GM19324 (cell line): ENCODE measurements around the gene ITGA8.
"Not testable (repeated sequence)": the region's sequence is repeated elsewhere in the genome, so short reads cannot be mapped to it uniquely, and the experiment has no call there.

Source experiments
- ATAC-seq: cut with Tn5 transposase; IDR thresholded peaks from one replicate; pipeline ENCODE4 v1.9.1; 2021; ENCODE audit warnings: mild to moderate bottlenecking, moderate library complexity; ENCODE audit not compliant: unreplicated experiment, low FRiP score

ITGA8 gene

DNA sequence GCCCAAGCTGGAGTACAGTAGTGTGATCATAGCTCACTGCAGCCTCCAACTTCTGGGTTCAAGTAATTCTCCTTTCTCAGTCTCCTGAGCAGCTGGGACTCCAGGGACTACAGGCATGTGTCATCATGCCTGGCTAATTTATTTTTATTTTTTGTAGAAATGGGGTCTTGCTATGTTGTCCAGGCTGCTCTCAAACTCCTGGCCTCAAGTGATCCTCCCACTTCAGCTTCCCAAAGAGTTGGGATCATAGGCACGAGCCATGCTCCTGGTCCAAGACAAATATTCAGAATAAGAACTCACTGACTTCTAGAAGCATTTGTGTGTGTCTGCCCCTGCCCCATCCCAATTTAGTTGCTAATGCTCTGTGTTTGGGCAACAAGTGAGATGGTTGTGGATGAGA is 151.8 kb downstream of the ITGA8 start:
- no peak for ATAC-seq

- ATAC-seq, result no peak
Measured at GRCh38 chr10:15563246-15563645, 156.5 kb downstream of the ITGA8 start.

GRCh38 chr10:15562578-15562977 is 157.1 kb downstream of the ITGA8 start:
- no peak for ATAC-seq

DNA sequence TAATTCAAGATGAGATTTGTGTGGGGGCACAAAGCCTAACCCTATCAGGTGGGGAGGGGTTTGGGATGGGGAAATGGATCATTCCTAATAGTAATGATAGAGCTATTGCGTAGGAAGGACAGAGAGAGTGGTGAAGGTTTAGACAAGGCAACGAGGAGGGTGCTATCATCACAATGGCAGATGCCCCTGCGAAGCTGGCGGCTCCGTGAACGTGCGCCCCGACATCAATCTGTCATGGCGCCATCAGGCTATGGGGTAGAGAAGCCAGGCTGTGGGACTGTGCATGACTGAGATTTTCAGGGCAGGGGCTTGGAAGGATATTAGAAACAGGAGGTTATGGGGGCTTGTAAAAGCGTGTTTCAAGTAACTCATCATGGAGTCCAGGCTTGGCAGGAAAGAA is 157.6 kb downstream of the ITGA8 start:
- ATAC-seq, result no peak

GRCh38 chr10:15558136-15558535 is 161.6 kb downstream of the ITGA8 start:
- ATAC-seq, result no peak

DNA sequence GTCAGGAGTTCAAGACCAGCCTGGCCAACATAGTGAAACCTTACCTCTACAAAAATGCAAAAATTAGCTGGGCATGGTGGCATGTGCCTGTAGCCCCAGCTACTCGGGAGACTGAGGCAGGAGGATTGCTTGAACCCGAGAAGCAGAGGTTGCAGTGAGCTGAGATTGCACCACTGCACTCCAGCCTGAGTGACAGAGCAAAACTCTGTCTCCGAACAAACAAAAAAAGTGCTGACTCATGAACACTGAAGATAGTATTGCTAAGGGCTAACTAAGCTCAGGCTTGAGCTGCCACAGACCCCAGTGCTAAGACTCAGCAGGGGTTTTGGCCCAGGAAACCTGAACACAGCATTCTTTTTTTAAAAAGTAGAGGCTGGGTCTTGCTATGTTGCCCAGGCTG is 162.6 kb downstream of the ITGA8 start:
- ATAC-seq, result not testable (repeated sequence)

GRCh38 chr10:15550950-15551349 is 168.8 kb downstream of the ITGA8 start:
- no peak for ATAC-seq

- no peak for ATAC-seq
Measured at GRCh38 chr10:15548331-15548730, 171.4 kb downstream of the ITGA8 start.

- ATAC-seq, result no peak
Measured at GRCh38 chr10:15546606-15547005, 173.1 kb downstream of the ITGA8 start.

- no peak for ATAC-seq
Measured at GRCh38 chr10:15545884-15546283, 173.8 kb downstream of the ITGA8 start.

DNA sequence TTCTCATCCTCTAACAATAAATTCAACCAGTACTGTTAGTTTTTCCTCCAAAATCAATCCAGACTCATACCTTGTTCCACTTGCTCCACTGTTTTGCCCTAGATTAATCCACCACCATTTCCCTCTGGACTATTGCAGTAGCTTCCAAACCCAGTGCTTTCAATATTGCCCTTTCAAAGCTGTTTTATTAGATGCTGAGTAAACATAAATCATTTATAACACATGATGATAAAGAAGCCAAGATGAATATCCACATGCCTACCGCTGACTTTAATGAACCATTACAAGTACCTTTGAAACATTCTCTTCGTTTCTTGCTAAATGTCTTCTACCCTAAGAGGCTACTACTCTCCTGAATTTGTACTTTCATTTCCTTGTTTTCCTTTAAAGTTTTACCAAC is 174.5 kb downstream of the ITGA8 start:
- ATAC-seq, result no peak

- ATAC-seq, result no peak
Measured at GRCh38 chr10:15543994-15544393, 175.7 kb downstream of the ITGA8 start.

- ATAC-seq, result no peak
Measured at GRCh38 chr10:15542817-15543216, 176.9 kb downstream of the ITGA8 start.

- no peak for ATAC-seq
Measured at GRCh38 chr10:15541376-15541775, 178.3 kb downstream of the ITGA8 start.

- no peak for ATAC-seq
Measured at GRCh38 chr10:15540727-15541126, 179.0 kb downstream of the ITGA8 start.

GRCh38 chr10:15539262-15539661 is 180.5 kb downstream of the ITGA8 start:
- no peak for ATAC-seq

GRCh38 chr10:15534928-15535538 is 184.7 kb downstream of the ITGA8 start:
- not testable (repeated sequence) for ATAC-seq

DNA sequence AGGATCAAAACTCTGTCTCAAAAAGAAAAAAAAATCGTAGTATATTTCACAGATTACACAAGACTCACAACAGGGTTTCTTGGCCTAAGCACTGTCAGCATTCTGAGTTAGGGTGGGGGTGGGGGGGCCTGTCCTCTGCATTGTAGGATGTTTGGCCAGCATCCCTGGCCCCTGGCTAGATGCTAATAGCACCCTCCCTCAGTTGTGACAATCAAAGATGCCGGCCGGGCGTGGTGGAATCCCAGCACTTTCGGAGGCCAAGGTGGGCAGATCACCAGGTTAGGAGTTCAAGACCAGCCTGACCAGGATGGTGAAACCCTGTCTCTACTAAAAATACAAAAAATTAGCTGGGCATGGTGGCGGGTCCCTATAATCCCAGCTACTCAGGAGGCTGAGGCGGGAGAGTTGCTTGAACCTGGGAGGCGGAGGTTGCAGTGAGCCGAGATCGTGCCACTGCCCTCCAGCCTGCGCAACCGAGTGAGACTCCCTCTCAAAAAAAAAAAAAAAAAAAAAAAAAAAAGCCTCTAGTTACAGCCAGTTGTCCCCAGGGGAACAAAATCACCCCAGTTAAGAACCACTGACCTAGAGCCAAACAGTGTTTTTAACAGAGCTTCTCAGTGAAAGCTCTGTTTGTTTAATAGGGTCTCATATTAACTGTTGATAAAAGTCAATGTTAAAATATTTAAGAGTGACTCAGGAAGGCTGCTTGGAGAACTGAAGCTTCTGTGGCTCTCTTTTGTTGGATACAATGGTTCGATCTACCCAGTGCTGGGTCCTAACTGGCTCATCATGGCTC is 187.6 kb downstream of the ITGA8 start:
- no peak for ATAC-seq

DNA sequence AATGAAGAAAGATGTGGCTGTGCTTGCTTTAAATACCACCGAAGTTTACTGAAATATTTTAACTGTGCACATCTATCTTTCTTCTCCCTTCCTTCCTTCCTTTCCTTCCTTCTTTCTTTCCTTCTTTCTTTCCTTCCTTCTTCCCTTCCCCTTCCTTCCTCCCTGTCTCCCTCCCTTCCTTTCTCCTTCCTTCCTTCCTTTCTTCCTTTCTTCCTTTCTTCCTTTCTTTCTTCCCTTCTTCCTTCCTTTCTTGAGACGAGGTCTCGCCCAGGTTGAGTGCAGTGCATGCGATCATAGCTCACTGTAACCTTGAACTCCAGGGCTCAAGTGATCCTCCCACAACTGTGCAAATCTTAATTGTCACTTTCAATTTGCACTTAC is 190.9 kb downstream of the ITGA8 start:
- ATAC-seq, result no peak

GRCh38 chr10:15526754-15527153 is 193.0 kb downstream of the ITGA8 start:
- no peak for ATAC-seq

DNA sequence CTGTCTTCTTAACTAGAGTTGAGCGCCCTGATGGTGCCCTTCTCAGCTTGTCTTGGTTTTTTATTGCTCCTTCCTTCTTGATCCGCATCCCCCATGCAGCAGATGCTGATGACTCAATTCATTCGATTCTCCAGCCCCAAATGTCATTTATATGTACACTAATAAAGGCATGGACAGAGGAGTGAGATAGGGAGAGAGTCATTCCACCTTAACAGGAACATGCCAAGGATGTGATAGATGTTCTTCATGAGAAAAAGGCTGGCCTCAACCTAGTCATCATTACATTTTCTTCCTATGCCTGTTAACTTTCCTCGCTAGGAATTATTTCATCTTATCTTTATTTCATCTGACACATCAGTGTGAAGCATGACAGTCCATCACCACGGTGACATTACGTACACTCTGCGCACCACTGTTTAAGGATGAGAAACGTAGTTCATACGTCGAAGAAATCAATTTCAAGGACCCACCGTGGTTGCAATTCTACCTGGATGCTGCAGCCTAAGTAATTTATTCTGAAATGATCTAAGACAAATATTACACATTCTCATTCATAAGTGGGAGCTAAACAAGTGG is 198.3 kb downstream of the ITGA8 start:
- ATAC-seq, result no peak

DNA sequence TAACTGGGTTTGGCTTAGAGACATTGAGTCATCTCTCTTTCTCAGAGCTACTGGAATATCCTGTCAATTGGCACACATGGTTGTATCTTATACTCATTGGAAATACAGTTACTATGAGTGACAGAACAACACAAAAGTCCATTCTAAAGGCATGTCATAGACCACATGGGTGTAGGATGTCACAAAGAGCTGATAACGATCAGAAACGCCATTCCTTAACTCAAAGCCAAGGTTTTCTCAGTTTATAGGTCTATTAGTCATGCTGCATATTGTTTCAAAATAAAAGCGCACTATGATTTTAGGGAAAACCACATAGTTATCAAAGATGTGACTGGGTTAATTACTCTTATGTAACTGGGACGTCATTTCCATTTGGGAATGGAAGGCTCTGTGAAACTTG is 201.5 kb downstream of the ITGA8 start:
- no peak for ATAC-seq
